RWPE2 (cell line): ENCODE results near the gene UBASH3B.
A peak's percentile ranks its signal among the peaks of the same experiment; 100 is the strongest.

Experiments
- ATAC-seq: fragments of 200-7000 bp; cut with Tn5 transposase; 3 replicates; pipeline ENCODE4 v1.9.1; 2021; ENCODE audit warnings: low read depth
- DNase-seq: peaks from one replicate; pipeline ENCODE4 v3.0.0-alpha.2; 2020; ENCODE audit warnings: low spot score
- H3K27ac ChIP-seq: fragments of 450-650 bp; 2 replicates; pipeline ENCODE4 v1.5.1; 2017; ENCODE audit warnings: mild to moderate bottlenecking; ENCODE audit not compliant: poor library complexity, severe bottlenecking
- H3K27me3 ChIP-seq: fragments of 250-450 bp; sonication (Bioruptor Pico); 2 replicates; pipeline ENCODE4 v1.5.1; 2021; ENCODE audit warnings: mild to moderate bottlenecking, moderate library complexity; ENCODE audit not compliant: insufficient read depth, poor library complexity, severe bottlenecking
- H3K36me3 ChIP-seq: fragments of 250-450 bp; sonication (Bioruptor Pico); 2 replicates; pipeline ENCODE4 v1.5.1; 2020; ENCODE audit warnings: low read depth, mild to moderate bottlenecking, moderate library complexity
- H3K4me1 ChIP-seq: fragments of 250-450 bp; sonication (Bioruptor Pico); 2 replicates; pipeline ENCODE4 v1.5.1; 2021; ENCODE audit warnings: mild to moderate bottlenecking, moderate library complexity; ENCODE audit not compliant: insufficient read depth, poor library complexity, severe bottlenecking
- H3K4me3 ChIP-seq: fragments of 250-450 bp; sonication (Bioruptor Pico); 2 replicates; pipeline ENCODE4 v1.5.1; 2021; ENCODE audit warnings: mild to moderate bottlenecking, moderate library complexity; ENCODE audit not compliant: severe bottlenecking
- H3K9me3 ChIP-seq: fragments of 250-450 bp; sonication (Bioruptor Pico); 2 replicates; pipeline ENCODE4 v1.5.1; 2021; ENCODE audit warnings: mild to moderate bottlenecking, moderate library complexity; ENCODE audit not compliant: severe bottlenecking
- CTCF ChIP-seq: fragments of 450-650 bp; IDR thresholded peaks from one replicate; pipeline ENCODE4 v1.5.1; 2017; ENCODE audit warnings: mild to moderate bottlenecking, moderate library complexity; ENCODE audit not compliant: poor library complexity, severe bottlenecking

UBASH3B gene

DNA sequence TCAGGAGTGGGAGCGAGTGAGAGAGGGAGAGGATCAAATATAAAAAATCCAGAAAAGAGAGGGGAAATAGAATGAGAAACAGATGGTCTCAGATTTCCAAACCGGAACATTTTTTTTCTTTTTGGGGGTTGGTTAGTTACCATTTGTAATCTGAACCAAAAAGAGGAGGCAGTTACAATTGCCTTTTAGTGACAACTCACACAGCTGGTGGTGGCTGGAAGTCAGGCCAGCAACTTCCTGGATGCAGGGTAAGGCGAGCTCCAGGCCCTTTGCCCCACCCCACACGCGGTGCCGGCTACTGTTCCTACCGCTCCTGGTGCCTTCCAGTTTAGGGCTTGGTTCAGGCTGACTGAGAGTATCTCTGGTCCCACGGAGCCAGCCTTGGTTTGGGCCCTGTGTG lies 21.0 kb upstream of the UBASH3B start:
- Histone ChIP-seq H3K4me1 (peaks cover 21% of the 10 kb centered on the region), H3K27me3 (no peaks in the 10 kb centered on the region), H3K9me3 (no peaks in the 10 kb centered on the region), H3K27ac (no peak overlapping the region), H3K36me3 (no peaks in the 10 kb centered on the region), H3K4me3 (no peak overlapping the region)
- no peak for ATAC-seq
- DNase-seq: no peak
- TF ChIP-seq CTCF: no peak

DNA sequence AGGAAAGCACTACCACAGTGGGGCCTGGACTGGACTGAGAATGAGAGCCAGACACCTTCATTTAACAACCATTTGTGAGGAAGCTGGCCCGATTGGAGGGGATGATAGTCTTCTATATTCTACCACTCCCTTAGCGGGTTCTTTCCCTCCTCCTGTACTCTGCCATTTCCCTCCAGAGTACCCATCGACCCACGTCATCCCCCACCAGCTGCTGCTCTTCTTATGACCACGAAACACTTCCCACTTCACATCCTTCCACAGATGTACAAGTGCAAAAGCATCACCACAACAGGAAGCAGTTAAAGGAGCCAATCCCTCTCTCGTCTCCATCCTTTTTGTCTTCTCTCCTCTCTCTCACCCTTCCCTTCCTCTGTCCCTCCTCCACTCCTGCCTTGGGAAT lies 18.0 kb upstream of the UBASH3B start:
- H3K27ac ChIP-seq: no peak overlapping the region

DNA sequence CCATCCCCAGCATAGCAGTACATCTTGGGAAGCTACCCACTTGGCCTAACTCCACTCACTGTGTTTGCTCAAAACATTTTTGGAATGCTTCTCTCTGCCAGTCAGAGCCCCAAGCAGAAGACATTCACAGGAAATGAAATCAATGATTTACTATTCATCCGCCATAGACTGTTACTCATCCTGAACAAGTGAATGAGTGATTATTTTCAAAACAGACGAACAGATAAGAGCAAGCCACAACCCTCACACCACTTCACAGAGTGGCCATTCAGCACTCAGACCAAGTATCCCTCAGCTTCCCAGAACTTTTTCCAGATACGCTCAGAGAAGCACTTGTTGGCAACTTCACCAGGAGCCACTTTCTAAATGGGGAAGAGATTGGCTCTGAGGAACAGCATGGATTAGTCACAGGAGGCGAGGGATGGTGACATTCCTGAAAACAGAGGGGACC lies 13.0 kb upstream of the UBASH3B start:
- Histone ChIP-seq H3K4me3 (no peak overlapping the region), H3K9me3 (no peaks in the 10 kb centered on the region), H3K27me3 (no peaks in the 10 kb centered on the region), H3K36me3 (no peaks in the 10 kb centered on the region), H3K27ac (peak overlapping the region; percentile 88), H3K4me1 (peaks cover 21% of the 10 kb centered on the region)
- ATAC-seq (peak; percentile 97), DNase-seq (no peak)
- TF ChIP-seq CTCF: no peak

More for the DNA sequence above, 18.0 kb upstream of the UBASH3B start:
- no peak for TF ChIP-seq CTCF
- no peaks in the 10 kb centered on the region for H3K36me3 ChIP-seq
- DNase-seq (no peak), ATAC-seq (no peak)
- H3K27me3 ChIP-seq: no peaks in the 10 kb centered on the region
- H3K9me3 ChIP-seq: no peaks in the 10 kb centered on the region
- H3K4me3 ChIP-seq: no peak overlapping the region
- peaks cover 22% of the 10 kb centered on the region for H3K4me1 ChIP-seq

DNA sequence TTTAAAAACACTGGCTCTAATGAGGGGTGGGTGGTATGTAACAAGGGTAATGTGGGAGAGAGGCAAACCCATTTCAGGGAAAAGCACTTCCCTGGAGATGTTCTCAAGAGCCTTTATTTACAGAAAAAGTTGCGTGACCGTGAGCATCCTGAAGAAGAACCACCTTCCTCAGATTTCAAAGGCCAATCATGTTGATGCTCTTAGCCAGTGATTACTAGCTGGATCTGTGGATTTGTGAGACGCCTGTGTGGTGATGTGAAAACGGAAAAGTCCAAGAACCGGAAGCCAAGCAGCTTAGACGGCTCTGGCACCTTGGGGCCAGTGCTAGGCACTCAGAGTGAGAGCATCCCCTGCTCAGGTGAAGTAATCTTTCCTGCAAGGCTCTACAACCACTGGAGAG lies 12.6 kb upstream of the UBASH3B start:
- DNase-seq (no peak), ATAC-seq (no peak)
- peak overlapping the region; percentile 88 for H3K27ac ChIP-seq
- no peaks in the 10 kb centered on the region for H3K27me3 ChIP-seq
- no peak for TF ChIP-seq CTCF
- H3K4me3 ChIP-seq: no peak overlapping the region
- no peaks in the 10 kb centered on the region for H3K36me3 ChIP-seq
- H3K9me3 ChIP-seq: no peaks in the 10 kb centered on the region
- H3K4me1 ChIP-seq: peaks cover 21% of the 10 kb centered on the region

DNA sequence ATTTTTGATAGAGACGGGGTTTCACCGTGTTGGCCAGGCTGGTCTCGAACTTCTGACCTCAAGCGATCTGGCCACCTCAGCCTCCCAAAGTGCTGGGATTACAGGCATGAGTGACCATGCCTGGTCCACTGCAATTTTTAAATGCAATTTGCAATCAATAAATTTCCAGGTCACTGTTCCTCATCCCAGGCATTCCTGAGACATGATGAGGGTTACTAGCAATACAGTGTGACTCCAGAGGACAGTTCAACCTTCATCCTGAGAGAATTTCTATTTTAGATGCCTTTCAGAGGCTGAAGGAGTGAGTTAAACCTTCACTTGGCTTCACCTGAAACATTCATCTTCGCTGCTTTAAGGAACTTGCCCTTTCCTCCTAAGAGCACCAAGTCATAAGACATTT lies 9.7 kb upstream of the UBASH3B start:
- H3K27ac ChIP-seq: peak overlapping the region; percentile 50
- ATAC-seq (no peak), DNase-seq (no peak)
- H3K4me3 ChIP-seq: no peak overlapping the region
- no peaks in the 10 kb centered on the region for H3K36me3 ChIP-seq
- H3K4me1 ChIP-seq: peaks cover 21% of the 10 kb centered on the region
- H3K27me3 ChIP-seq: no peaks in the 10 kb centered on the region
- TF ChIP-seq CTCF: no peak
- no peaks in the 10 kb centered on the region for H3K9me3 ChIP-seq
